HL-60 (cell line): ENCODE data around the gene GSAP.

ENCODE experiments used
- CTCF ChIP-seq: IDR thresholded peaks from one replicate; pipeline ENCODE4 v1.5.1; 2011; ENCODE audit warnings: low read length, control low read depth, inconsistent platforms; ENCODE audit not compliant: insufficient read depth
- GABPA ChIP-seq: IDR thresholded peaks from 2 replicates; pipeline ENCODE4 v1.6.1; 2012; ENCODE audit warnings: low read depth
- POLR2AphosphoS5 ChIP-seq: IDR thresholded peaks from 2 replicates; pipeline ENCODE4 v1.6.1; 2012; ENCODE audit warnings: low read depth

GRCh38 chr7:77460057-77460486 lies 43.9 kb upstream of the GSAP start:
- TF ChIP-seq CTCF, result no peak
- TF ChIP-seq POLR2AphosphoS5, result no peak
- TF ChIP-seq GABPA, result no peak
